Measurements from ENCODE around the gene UBL5. TPM values are rescaled to one million over a fixed set of nuclear protein-coding genes. Genes with fewer than 3 reads are reported as not detected.

UBL5 gene
- total and polyA plus RNA-seq, 10 of the 15 experiments (the other 5 are each of a cell fraction or from before 2014, with no cell fraction given) = 297 to 897 (median 711) TPM

DNA sequence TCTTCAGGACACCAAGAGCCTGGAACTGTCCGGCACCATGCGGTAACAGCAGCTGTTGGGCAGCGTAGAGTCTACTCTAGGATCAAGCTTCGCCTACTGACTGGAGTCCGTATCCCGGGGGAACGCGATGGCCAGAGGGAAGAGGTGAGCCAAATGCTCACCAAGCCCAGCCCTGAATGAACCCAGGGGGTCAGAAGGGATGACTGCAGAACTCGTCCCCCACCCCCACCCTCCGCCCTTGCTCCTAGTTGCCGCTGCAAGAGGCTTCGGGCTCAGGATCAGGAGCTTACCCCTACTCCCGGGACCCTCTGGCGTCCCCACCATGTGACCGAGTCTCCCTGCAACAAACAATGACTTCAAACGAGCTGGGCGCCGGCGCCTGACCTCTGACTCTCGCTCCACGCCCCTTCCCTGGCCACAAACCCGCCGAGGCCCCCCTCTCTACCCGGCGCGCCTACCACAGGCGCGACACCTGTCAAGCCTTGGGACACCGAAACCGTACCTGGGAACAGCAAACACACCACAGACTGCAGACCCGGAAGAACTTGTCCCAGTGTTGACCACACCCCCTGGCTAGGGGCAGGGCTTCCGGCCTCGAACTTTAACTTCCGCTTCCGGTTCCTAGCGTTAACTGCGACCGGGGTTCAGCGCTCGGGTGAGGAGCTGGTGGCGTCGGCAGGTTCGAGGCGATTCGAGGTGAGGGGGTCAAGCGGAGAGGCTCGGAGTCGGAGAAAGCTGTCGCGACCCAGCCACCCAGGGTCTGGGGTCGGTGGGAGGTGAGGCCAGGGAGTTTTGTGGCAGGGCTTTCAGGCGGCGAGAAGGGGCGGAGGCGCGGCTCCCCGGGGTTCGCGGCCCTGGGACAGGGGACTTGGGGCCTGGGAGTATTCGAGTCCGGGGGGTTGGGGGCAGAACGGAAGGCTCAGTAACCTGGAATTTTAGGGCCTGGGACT lies at the start of gene UBL5 (continued):
- TF ChIP-seq SUPT20H (IDR thresholded peaks at IDR 0.05; ENCODE audit: borderline replicate concordance, control insufficient read depth, low read depth, low read length) (no peak), NFYB (IDR thresholded peaks at IDR 0.05; ENCODE audit: insufficient read depth, low read depth, low read length) (no peak)
- TF ChIP-seq, protein P1, sequence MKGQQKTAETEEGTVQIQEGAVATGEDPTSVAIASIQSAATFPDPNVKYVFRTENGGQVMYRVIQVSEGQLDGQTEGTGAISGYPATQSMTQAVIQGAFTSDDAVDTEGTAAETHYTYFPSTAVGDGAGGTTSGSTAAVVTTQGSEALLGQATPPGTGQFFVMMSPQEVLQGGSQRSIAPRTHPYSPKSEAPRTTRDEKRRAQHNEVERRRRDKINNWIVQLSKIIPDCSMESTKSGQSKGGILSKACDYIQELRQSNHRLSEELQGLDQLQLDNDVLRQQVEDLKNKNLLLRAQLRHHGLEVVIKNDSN (IDR thresholded peaks at IDR 0.05; ENCODE audit: borderline replicate concordance, extremely low read length, insufficient read depth, low read depth, low read length) = peak; percentile 36

DNA sequence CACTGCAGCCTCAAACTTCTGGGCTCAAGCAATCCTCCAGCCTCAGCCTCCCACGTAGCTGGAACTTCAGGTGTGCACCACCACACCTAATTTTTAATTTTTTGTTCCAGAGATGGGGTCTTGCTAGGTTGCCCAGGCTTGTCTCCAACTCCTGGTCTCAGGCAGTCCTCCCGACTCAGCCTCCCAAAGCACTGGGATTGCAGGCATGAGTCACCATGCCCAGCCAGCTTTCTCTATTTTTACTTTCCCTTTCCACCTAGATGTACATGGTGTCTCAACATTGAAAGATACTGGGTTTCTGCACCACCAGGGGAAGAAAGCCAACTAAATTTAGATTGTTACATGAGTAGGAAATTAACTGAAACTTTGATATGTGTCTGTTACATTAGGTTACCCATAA lies 45.4 kb upstream of the UBL5 start:
- WGBS (ENCODE audit: insufficient coverage, insufficient replicate concordance, low lambda C conversion rate, missing lambda C conversion rate) = 61% methylated on average over 2 of the region's 2 CpGs
- ChIA-PET SMC1A (ENCODE audit: uncharacterized antibody, unreplicated experiment) (no interaction called here), POLR2A (no interaction called here), RAD21 (ENCODE audit: unreplicated experiment) (no interaction called here), CTCF (no interaction called here)
- intact Hi-C loops (cut with micrococcal nuclease; ENCODE audit: unreplicated experiment) = no loop called here
- no peak for FAIRE-seq
- H3K36me3 ChIP-seq (ENCODE audit: control insufficient read depth in 2 of 2, insufficient read depth in 2 of 2, low read length in 1 of 2) = no peaks in the 10 kb centered on the region
- in situ Hi-C loops (cut with MboI) = no loop called here
- H4K20me1 ChIP-seq (ENCODE audit: control insufficient read depth, insufficient read depth) = no peaks in the 10 kb centered on the region
- ATAC-seq = no peak
- no peak overlapping the region for H3K4me2 ChIP-seq (ENCODE audit: control insufficient read depth, insufficient read depth)
- no peaks in the 10 kb centered on the region for H3K4me1 ChIP-seq (ENCODE audit: control insufficient read depth, insufficient read depth, low read length)
- BruUV-seq (replicated peaks) = no TSS peak
- H3K4me3 ChIP-seq = no peak overlapping the region
- no peak overlapping the region for H3K9ac ChIP-seq (ENCODE audit: control insufficient read depth, insufficient read depth, low read length)
- no peak overlapping the region for H3K27ac ChIP-seq (ENCODE audit: control insufficient read depth, insufficient read depth)
- no peaks in the 10 kb centered on the region; the same call in 2 of the 3 replicates for H3K9me3 ChIP-seq (replicated peaks; ENCODE audit: control insufficient read depth, insufficient read depth, low read length)
- H2AFZ ChIP-seq (ENCODE audit: control insufficient read depth, low read depth, low read length) = no peak overlapping the region
- no peak for DNase-seq (ENCODE audit: low read depth, low spot score)
- H3K79me2 ChIP-seq (ENCODE audit: control insufficient read depth, insufficient read depth, low read length) = no peaks in the 10 kb centered on the region
- no peaks in the 10 kb centered on the region for H3K27me3 ChIP-seq (replicated peaks in 1 of 2; ENCODE audit: control insufficient read depth in 2 of 2, insufficient read depth in 2 of 2, low read length in 1 of 2)
- TF ChIP-seq POLR2AphosphoS2 (IDR thresholded peaks at IDR 0.05; ENCODE audit: low read depth, low read length) (no peak), ETV6 (conservative IDR thresholded peaks at IDR 0.05 in 1 of 2, IDR thresholded peaks at IDR 0.05 in 1 of 2; ENCODE audit: borderline replicate concordance in 1 of 2, low read depth in 1 of 2) (no peak), BHLHE40 (IDR thresholded peaks at IDR 0.05; ENCODE audit: borderline replicate concordance in 1 of 2, low read depth in 2 of 2, low read length in 1 of 2) (no peak), CREB1 (IDR thresholded peaks at IDR 0.05; ENCODE audit: low read depth) (no peak), BCL11A (IDR thresholded peaks at IDR 0.05; ENCODE audit: low read depth, low read length) (no peak), TCF12 (IDR thresholded peaks at IDR 0.05; ENCODE audit: low read depth, low read length) (no peak), ZZZ3 (IDR thresholded peaks at IDR 0.05; ENCODE audit: control insufficient read depth, insufficient read length, low read depth) (no peak), ZNF687 (IDR thresholded peaks at IDR 0.05) (no peak), GABPA (IDR thresholded peaks at IDR 0.05; ENCODE audit: low read depth) (no peak), GATAD2B (conservative IDR thresholded peaks at IDR 0.05; ENCODE audit: low read depth) (no peak)
- TF ChIP-seq, protein P1 (IDR thresholded peaks at IDR 0.05; ENCODE audit: borderline replicate concordance, extremely low read length, insufficient read depth, low read depth, low read length) = no peak

Data from GM12878 (cell line).